Calu3 (cell line): ENCODE measurements around the gene KRTAP5-6. TPM values are rescaled to one million over a fixed set of nuclear protein-coding genes. Genes with fewer than 3 reads are reported as not detected.

ENCODE experiments used
- BruUV-seq: library from RNA; stranded (reverse); fragments of 400-500 nt; replicated peaks from 2 replicates; lab custom pipeline; 2021; lab: Mats Ljungman, UMichigan
- CTCF ChIA-PET: fragments of 300-600 bp; sonication (Branson Sonifier 250); formaldehyde crosslinking; loops from one replicate; lab custom pipeline; 2022; ENCODE audit warnings: antibody characterized with exemption; lab: Charles Lee
- DNase-seq: peaks from one replicate; pipeline ENCODE4 v3.0.0; 2022
- H3K27ac Mint-ChIP-seq: one replicate; pipeline ENCODE4 v1.8.0; 2022; ENCODE audit warnings: mixed read lengths; ENCODE audit not compliant: unreplicated experiment
- H3K27me3 Mint-ChIP-seq: one replicate; pipeline ENCODE4 v1.8.0; 2022; ENCODE audit warnings: mixed read lengths; ENCODE audit not compliant: unreplicated experiment
- H3K36me3 Mint-ChIP-seq: one replicate; pipeline ENCODE4 v1.8.0; 2022; ENCODE audit warnings: mild to moderate bottlenecking, moderate library complexity, mixed read lengths; ENCODE audit not compliant: insufficient read depth, unreplicated experiment
- H3K4me1 Mint-ChIP-seq: one replicate; pipeline ENCODE4 v1.8.0; 2022; ENCODE audit warnings: mild to moderate bottlenecking, low read depth, mixed read lengths; ENCODE audit not compliant: unreplicated experiment
- H3K4me3 Mint-ChIP-seq: one replicate; pipeline ENCODE4 v1.8.0; 2022; ENCODE audit warnings: mild to moderate bottlenecking, low read depth, moderate library complexity, mixed read lengths; ENCODE audit not compliant: unreplicated experiment
- H3K9me3 Mint-ChIP-seq: one replicate; pipeline ENCODE4 v1.8.0; 2022; ENCODE audit warnings: low read depth, mixed read lengths; ENCODE audit not compliant: unreplicated experiment
- intact Hi-C: fragments of 100-400 bp; cut with micrococcal nuclease; formaldehyde crosslinking; loops from one replicate; pipeline ENCODE4 v1.10.0; 2022; ENCODE audit not compliant: unreplicated experiment
- total RNA-seq: library from RNA; stranded (reverse); gene quantifications from 2 replicates; pipeline ENCODE4 v1.2.3, GENCODE V29; 2022
- TF ChIP-seq, protein P1 (sequence below): fragments of 200-600 bp; IDR thresholded peaks from one replicate; pipeline ENCODE4 v1.8.0; 2022; ENCODE audit warnings: antibody characterized with exemption; ENCODE audit not compliant: unreplicated experiment

Gene KRTAP5-6
- total RNA-seq, 1 experiment from 2014 or later: not detected

DNA sequence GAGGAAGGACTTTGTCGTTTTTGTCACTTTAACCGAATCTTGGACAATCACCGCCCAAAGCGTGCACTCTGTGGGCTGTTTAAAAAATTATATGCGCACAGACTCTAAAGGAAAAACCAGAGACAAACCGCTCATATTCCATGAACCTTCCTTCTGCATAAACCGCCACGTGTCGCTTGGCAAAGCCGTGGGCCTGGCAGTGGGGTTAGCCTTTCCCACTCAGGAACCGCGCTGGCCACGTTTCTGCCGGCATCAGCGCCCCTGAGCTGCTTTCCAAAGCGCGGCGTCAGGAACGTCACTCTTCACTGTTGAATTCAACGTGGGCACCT is 44.6 kb upstream of the KRTAP5-6 start:
- no peaks in the 10 kb centered on the region for H3K36me3 Mint-ChIP-seq
- H3K27me3 Mint-ChIP-seq: peaks cover 75% of the 10 kb centered on the region
- intact Hi-C loops: loop anchor here (5.0 kb wide), 1 partner anchor 500 kb away; no protein-coding TSS in a partner anchor
- H3K4me3 Mint-ChIP-seq: no peak overlapping the region
- DNase-seq: no peak
- no peaks in the 10 kb centered on the region for H3K9me3 Mint-ChIP-seq
- CTCF ChIA-PET: interaction anchor here (0.7 to 3.1 kb wide), 20 partner anchors 24 to 522 kb away, joined by 3 to 54 read pairs (median 4); partner anchors contain the start of gene TNNT3
- H3K4me1 Mint-ChIP-seq: no peaks in the 10 kb centered on the region
- TF ChIP-seq, protein P1, sequence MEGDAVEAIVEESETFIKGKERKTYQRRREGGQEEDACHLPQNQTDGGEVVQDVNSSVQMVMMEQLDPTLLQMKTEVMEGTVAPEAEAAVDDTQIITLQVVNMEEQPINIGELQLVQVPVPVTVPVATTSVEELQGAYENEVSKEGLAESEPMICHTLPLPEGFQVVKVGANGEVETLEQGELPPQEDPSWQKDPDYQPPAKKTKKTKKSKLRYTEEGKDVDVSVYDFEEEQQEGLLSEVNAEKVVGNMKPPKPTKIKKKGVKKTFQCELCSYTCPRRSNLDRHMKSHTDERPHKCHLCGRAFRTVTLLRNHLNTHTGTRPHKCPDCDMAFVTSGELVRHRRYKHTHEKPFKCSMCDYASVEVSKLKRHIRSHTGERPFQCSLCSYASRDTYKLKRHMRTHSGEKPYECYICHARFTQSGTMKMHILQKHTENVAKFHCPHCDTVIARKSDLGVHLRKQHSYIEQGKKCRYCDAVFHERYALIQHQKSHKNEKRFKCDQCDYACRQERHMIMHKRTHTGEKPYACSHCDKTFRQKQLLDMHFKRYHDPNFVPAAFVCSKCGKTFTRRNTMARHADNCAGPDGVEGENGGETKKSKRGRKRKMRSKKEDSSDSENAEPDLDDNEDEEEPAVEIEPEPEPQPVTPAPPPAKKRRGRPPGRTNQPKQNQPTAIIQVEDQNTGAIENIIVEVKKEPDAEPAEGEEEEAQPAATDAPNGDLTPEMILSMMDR: no peak
- BruUV-seq: no TSS peak
- H3K27ac Mint-ChIP-seq: no peak overlapping the region

DNA sequence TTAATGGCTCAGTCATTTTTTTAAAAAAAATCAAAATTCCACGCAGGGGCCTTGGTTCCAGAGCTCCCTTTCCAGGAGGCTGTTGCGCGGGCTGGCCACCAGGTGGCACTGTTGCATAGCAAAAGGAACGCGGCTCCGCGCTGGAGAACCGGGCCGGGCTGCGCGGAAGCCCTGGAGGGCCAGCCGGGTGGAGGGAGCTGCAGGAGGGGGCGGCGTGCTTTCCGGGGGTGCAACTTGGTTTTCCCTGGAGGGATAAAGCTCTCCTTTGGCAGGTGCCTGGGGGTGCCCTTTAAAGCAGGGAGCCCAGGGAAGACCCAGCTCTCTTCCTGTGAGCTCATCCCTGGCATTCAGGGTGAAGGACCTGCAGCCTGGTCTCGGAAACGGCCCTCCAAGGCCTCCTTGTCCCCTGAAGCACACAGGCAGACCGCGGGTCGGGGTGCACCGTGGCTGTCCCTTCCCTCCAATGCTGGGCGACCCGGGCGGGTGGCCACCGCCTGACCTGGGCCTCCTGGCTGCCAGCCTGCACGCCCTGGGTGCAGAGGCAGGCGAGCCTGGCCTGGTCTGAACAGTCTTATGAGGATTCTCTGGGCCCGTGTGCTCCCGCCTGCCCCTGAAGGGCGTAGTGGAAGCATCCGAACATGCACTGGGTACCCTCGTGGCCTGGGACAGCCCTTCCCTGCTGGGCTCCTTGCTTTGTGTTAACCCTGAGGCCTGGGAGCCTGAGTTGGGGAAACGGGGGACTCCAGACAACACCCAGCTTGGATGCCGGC is 44.0 kb upstream of the KRTAP5-6 start:
- H3K27ac Mint-ChIP-seq: no peak overlapping the region
- no peaks in the 10 kb centered on the region for H3K36me3 Mint-ChIP-seq
- BruUV-seq: no TSS peak
- no peak overlapping the region for H3K4me3 Mint-ChIP-seq
- peak; percentile 83 for DNase-seq
- H3K27me3 Mint-ChIP-seq: peaks cover 75% of the 10 kb centered on the region
- intact Hi-C loops: loop anchor here (5.0 kb wide), 1 partner anchor 499 kb away; no protein-coding TSS in a partner anchor
- CTCF ChIA-PET: interaction anchor here (0.7 to 3.1 kb wide), 20 partner anchors 23 to 521 kb away, joined by 3 to 54 read pairs (median 4); partner anchors contain the start of gene TNNT3
- H3K4me1 Mint-ChIP-seq: no peaks in the 10 kb centered on the region
- H3K9me3 Mint-ChIP-seq: no peaks in the 10 kb centered on the region
- TF ChIP-seq, protein P1: peak; percentile 98

DNA sequence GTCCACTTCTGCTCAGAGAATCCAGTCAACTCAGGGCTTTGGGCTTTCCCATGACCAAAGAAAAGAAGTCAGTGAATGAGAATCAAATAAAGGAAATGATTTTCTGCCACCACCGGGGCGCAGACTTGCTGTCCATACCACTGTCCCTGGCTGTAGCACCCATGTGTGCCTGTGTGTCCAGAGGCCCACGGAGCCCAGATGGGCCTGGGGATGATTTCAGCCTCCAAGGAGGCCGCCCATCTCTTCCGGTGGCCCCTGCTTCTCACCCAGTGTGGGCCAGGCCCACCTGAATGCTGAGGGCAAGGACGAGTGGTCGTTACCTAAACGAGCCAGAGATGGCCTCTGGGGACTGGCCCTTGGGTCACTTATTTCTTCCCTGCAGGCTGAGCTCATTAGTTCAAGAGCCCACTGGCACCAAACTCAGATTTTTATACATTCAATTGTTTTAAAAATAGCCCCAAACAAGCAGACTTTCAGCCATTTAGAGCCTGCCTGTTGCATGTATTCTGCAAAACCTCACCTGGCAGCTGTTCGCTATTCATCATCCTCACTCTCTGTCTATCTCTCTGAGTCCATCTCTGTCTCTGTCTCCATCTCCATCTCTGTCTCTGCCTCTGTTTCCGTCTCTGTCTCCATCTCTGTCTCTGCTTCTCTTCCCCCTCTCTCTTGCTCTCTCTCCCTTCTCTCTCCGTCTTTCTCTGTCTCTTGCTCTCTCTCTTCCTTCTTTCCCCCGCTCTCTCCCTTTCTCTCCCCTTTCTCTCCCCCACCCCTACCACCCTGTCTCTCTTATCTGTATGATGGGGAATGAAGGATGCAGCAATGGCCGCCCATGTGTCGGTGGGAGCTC is 43.2 kb upstream of the KRTAP5-6 start:
- H3K27me3 Mint-ChIP-seq: peaks cover 77% of the 10 kb centered on the region
- no peaks in the 10 kb centered on the region for H3K4me1 Mint-ChIP-seq
- intact Hi-C loops: loop anchor here (5.0 kb wide), 1 partner anchor 499 kb away; no protein-coding TSS in a partner anchor
- H3K4me3 Mint-ChIP-seq: no peak overlapping the region
- CTCF ChIA-PET: interaction anchor here (1.0 to 3.1 kb wide), 10 partner anchors 22 to 502 kb away, joined by 3 to 54 read pairs (median 14); no protein-coding TSS in a partner anchor
- H3K9me3 Mint-ChIP-seq: no peaks in the 10 kb centered on the region
- no peak for DNase-seq
- H3K27ac Mint-ChIP-seq: no peak overlapping the region
- H3K36me3 Mint-ChIP-seq: no peaks in the 10 kb centered on the region
- TF ChIP-seq, protein P1: no peak
- no TSS peak for BruUV-seq

DNA sequence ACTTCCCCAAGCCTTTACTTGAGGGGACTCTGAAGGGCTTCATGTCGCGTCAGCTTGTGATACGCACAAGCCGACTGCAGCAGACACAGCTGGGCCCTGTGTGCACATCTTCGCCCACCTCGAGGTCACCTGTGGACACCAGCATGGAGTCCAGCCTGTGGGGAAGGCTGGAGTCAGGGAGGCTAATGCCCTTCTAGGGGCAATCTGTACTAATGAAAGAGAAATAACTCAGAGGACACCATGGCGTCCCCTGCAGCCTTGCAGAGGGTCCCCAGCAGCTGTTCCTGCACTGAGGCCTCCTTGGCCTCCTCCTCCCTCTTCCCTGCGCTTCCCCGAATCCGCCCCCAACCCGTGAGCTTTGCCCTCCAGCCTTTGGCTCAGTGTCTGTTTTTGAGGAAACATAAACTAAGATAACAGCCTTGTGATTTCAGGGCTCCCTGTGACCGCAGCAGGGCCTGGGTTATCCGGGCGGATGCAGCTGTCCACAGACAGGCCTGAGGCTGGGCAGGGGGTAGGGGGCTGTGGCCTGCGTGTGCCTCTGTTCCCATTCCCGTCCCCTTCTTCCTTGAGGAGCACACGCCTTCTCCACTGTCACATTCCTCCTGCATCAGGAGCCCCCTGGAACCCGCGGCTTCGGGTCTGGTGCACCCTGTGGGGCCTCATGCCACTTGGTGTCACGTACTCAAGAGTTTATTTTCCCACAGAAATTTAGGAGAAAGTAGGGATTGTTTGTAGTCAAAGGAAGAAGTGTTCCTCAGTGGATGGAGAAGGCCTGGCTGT is 42.4 kb upstream of the KRTAP5-6 start:
- intact Hi-C loops: loop anchor here (5.0 kb wide), 1 partner anchor 498 kb away; no protein-coding TSS in a partner anchor
- TF ChIP-seq, protein P1: no peak
- no peak overlapping the region for H3K27ac Mint-ChIP-seq
- CTCF ChIA-PET: interaction anchor here (2.2 to 3.1 kb wide), 2 partner anchors 347 to 496 kb away, joined by 28 to 54 read pairs; no protein-coding TSS in a partner anchor
- BruUV-seq: no TSS peak
- H3K4me1 Mint-ChIP-seq: no peaks in the 10 kb centered on the region
- no peaks in the 10 kb centered on the region for H3K36me3 Mint-ChIP-seq
- no peak for DNase-seq
- H3K27me3 Mint-ChIP-seq: peaks cover 85% of the 10 kb centered on the region
- no peaks in the 10 kb centered on the region for H3K9me3 Mint-ChIP-seq
- no peak overlapping the region for H3K4me3 Mint-ChIP-seq
